Fibroblast of skin of scalp (primary cell): ENCODE data around the gene GPR89B. TPM values are rescaled to one million over a fixed set of nuclear protein-coding genes. Genes with fewer than 3 reads are reported as not detected.
"Not testable (repeated sequence)": the region's sequence is repeated elsewhere in the genome, so short reads cannot be mapped to it uniquely, and the experiment has no call there.

Experiments used
- DNase-seq: peaks from one replicate; pipeline ENCODE4 v3.0.0-alpha.2; 2013
- polyA plus RNA-seq, 2 experiments: library from polyadenylated mRNA; unstranded; fragments of 120-200 nt; gene quantifications; one replicate each; pipeline ENCODE4 v1.2.1, GENCODE V29; 2013; ENCODE audit not compliant: insufficient read length in 2 of 2

GPR89B gene
- 7.5 TPM for polyA plus RNA-seq (2013, experiment 1 of 2; ENCODE audit: insufficient read length)
- 11.8 TPM for polyA plus RNA-seq (2013, experiment 2 of 2; ENCODE audit: insufficient read length)

DNA sequence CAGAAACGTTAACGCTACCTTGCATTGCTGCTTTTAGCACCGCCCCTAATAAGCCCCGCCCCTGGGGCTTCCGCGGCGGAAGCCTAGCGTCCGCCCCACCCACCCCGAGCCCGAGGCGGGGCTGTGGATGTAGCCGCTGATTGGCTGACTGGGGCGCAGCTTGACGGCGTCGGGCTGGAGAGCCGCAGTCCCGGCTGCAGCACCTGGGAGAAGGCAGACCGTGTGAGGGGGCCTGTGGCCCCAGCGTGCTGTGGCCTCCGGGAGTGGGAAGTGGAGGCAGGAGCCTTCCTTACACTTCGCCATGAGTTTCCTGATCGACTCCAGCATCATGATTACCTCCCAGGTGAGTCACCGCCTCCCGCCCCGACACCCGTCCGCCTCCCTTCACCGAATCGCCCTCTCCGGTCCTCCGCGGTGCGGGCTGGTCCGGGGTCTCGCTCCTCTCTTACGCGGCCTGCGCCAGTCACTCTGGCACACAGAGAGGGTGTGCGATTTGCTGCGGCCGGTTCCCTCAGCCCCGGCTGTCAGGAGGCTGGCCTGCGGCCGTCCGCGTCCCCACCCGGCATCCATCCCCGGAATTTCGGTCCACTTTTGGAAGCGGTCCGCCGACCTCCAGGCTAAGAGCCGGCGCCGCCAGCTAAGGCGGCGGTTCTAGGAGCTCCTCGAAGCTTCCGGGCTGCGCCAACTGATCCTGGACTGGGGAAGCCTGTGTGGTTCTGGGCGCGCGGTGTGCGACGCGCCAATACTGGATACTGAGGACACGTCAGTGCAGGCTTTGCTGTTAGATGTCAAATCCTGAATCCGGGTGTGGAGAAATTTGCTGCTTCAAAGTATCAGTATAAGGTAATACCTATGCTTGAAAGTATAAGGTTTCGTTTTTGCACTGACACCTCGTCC lies at the start of gene GPR89B:
TSS of gene GPR89B (plus strand) at position 185 of the 897 bp plus-strand sequence. CDS start at position 302, 117 bp downstream.
- DNase-seq: peak; percentile 85

DNA sequence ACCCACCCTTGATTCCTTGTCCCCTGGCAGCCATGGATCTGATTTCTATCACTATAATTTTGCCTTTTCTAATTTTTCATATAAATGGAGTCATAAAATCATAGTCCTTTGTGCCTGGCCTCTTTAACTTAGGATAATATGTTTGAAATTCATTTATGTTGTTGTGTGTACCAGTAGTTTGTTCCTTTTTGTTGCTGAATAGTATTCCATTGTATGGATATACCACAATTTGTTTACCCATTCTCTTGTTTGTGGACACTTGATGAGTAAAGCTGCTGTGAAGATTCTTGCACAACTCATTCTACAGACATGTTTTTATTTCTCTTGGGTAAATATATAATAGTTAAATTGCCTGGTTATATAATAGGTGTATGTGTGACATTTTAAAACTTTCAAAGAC lies 48.3 kb upstream of the GPR89B start:
- no peak for DNase-seq

DNA sequence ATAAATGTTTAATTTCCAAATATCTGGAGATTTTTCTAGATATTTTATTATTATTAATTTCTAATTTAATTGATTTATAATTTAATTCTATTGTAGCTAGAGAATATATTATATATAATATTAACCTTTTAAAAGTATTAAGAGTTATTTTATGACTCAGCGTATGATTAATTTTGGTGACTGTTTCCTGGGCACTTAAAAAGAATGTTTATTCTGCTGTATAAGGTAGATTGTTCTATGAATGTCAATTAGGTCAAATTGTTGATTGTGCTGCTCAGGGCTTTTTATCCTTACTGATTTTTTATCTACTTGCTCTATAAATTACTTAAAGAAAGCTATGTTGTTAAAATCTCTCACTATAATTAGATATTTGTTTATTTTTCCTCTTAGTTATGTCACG lies 45.7 kb upstream of the GPR89B start:
- DNase-seq: no peak

GRCh38 chr1:147890177-147890790 lies 37.9 kb upstream of the GPR89B start:
- DNase-seq: peak; percentile 29

- DNase-seq: no peak
These were observed 37.1 kb upstream of the GPR89B start for GRCh38 chr1:147891088-147891487.

DNA sequence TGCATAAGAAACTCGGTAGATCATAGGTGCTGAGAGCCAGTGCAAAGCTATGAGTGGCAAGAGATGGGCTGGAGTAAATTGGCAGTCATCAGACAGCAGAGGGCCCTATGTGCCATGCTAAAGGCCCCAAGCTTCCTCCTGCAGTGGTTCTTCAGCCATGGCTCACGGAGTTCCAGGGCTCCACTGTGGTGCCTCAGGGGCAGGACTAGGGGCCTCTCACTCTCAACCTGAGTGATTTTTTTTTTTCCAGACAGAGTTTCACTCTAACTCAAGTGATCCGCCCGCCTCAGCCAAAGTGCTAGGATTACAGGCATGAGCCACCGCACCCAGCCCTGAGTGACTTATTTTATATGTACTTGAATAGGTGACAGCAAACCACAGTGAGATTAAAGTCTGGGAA lies 36.0 kb upstream of the GPR89B start:
- DNase-seq: peak; percentile 8

- DNase-seq: peak; percentile 60
These were observed 35.4 kb upstream of the GPR89B start for GRCh38 chr1:147892731-147893214.

DNA sequence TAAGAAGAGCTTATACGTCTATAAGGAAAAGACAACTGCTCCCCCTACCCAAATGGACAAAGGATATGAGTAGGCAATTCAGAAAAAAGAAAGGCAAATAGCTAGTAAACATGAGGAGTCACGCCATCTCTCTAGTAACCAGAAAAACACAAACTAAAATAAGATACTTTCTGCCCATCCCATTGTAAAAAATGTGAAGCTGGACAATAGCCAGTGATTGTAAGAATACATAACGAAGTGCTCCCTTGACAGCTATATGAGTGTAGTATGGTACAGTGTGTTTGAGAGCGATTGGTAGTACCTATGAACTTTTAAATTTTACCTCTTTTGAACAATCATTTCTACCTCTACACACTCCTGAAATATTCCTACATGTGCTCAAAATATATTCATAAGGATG lies 33.1 kb upstream of the GPR89B start:
- DNase-seq: no peak

GRCh38 chr1:147897029-147897752 lies 31.0 kb upstream of the GPR89B start:
- no peak for DNase-seq

DNA sequence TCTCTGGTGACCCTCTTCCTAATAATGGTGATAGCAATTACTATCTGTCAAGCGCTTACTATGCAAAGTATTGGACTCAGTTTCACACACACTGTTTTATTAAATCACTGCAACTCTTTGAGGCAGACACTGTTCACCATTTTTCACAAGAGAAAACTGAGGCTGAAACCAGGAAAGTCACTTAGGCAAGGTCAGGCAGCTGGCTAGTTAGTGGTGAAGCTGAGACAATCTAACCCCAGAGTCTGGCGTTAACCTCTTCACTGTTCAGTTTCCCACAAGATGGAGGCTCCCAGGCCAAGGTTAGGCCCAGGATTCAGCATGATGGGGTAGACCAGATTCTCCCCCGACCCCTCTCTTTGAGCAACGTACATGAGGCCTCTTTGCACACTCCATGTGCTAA lies 30.4 kb upstream of the GPR89B start:
- no peak for DNase-seq

GRCh38 chr1:147902253-147902845 lies 25.9 kb upstream of the GPR89B start, which contains the start of gene GJA8:
TSS of gene GJA8 (plus strand) at chr1:147902795. CDS start at chr1:147907956, 5,161 bp downstream.
- DNase-seq: no peak

DNA sequence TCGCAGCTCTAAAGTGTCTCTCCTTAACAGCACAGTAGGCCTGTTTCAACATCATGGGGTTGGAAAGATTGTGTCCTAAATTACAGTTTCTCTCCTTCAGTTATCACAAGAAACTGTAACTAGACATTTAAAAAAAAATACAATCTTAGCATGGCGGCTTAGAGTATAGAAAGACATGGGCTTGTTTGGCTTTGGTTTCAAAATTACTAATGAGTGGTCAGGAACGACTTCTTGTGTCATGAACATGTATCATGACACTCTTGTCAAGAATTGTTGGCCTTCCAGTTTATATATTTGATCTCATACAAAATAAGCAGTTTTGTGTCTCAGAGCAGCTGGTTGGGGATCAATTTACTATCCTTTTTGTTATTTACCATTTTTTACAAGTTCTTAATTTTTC lies 23.5 kb upstream of the GPR89B start:
- no peak for DNase-seq

DNA sequence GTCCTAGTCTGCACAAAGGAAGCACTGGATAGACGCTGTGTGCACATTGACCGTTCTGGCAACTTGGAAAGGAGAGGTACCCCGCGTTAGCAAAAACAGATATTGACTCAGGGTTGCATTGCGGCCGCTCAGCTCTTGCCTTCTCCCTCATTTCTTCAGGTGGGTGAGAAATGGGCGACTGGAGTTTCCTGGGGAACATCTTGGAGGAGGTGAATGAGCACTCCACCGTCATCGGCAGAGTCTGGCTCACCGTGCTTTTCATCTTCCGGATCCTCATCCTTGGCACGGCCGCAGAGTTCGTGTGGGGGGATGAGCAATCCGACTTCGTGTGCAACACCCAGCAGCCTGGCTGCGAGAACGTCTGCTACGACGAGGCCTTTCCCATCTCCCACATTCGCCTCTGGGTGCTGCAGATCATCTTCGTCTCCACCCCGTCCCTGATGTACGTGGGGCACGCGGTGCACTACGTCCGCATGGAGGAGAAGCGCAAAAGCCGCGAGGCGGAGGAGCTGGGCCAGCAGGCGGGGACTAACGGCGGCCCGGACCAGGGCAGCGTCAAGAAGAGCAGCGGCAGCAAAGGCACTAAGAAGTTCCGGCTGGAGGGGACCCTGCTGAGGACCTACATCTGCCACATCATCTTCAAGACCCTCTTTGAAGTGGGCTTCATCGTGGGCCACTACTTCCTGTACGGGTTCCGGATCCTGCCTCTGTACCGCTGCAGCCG lies 20.3 kb upstream of the GPR89B start:
- DNase-seq: no peak

DNA sequence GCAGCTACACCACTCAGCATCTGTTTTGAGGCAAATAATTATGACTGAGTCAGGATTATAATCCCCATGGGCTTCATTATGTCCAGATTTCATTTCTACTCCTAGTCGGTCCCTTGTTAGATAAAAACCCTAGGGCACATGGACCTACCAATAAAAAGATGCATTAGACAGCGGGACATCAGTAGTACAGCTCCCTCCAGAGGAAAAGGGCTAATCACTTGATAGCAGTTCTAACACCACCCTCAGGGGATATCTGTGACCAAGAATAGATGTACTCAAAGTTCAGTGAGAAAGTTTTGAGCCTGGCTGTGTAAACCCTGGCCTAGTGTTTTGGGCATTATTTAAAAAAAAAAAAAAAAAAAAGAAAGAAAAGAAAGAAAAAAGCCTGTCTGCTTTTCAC lies 15.7 kb upstream of the GPR89B start:
- no peak for DNase-seq

DNA sequence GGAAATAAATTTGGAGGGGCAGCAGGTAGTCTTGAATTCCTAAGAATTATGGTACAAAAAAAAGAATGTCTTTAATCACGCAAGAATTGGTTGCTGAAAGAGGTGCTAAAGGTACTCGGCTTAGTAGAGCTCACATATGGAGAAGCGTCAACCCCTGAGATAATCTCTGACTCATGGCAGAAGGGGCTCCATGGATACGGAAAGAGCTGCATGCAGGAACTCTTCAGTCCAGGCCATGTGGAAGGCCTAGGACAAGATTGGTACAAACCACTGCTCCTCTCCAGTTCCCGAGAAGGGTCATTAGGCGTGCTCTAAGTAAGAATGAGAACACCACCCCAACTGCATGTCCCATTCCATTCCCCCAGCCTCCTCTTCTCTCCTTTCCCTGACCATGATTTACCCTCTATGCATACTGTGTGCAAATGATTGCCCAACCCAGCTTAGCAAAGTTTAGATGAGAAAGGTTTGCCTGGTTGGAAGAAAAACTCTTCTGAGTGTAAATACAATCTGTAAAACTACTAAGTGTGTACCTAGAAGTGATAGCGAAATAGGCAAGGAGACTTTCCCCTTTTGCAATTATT lies 14.8 kb upstream of the GPR89B start:
- DNase-seq: no peak

GRCh38 chr1:147919896-147920295 lies 8.3 kb upstream of the GPR89B start:
- no peak for DNase-seq

DNA sequence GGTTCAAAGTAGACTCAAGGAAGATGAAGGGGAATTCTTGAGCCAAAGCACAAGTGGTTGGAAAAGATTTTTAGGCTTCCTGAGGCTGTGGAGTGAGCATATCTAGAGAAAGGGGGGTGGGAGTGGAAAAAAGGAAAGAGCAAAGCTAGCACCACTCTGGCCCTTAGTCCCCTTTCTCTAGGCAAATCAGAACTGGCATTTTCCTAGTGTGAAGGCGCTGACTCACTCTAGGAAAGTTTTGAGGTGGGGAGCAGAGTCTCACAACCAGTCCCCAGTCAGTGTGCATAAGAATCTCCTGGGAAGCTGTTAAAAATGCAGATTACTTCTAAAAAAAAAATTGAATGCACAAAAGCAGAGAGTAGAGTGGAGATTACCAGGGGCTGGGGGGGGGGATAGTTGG lies 3.4 kb upstream of the GPR89B start:
- no peak for DNase-seq

GRCh38 chr1:147927215-147927614 lies 1.0 kb upstream of the GPR89B start:
- not testable (repeated sequence) for DNase-seq

DNA sequence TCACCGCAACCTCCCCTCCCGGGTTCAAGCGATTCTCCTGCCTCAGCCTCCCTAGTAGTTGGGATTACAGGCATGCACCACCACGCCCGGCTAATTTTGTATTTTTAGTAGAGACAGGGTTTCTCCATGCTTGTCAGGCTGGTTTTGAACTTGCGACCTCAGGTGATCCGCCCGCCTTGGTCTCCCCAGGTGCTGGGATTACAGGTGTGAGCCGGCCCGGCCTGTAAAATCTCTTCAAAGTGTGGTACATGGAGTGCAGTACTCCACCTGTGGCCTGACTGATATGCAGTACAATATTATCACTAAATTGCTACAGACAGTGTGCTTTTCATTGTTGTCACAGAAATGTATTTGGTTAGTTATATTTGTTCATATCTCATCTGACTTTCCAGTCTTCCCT lies 531 bp upstream of the GPR89B start:
- not testable (repeated sequence) for DNase-seq

GRCh38 chr1:147931137-147931536 lies 2.9 kb downstream of the GPR89B start:
- not testable (repeated sequence) for DNase-seq

DNA sequence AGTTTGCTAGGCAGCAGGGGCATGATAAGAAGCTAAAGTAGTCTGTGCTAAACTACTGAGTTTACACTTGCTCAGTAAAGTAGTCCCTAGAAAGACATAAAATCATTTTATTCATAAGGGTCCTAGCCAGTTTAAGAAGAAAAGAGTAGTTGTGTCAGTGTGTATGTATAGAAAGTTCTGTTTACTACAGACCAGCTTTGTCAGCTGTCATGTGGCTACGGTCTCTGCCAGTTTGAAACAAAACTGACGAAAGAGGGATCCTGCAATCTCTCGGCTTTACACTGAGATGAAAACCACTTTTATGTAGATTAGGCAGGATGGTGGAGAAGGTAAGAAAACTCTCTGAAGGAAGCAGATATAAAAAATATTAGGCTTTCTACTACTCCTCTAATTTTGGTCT lies 7.1 kb downstream of the GPR89B start:
- DNase-seq: not testable (repeated sequence)
